NCI-H2029 (cell line): Measurements from ENCODE around the gene ARHGAP33.
"Not testable (repeated sequence)": the region's sequence is repeated elsewhere in the genome, so short reads cannot be mapped to it uniquely, and the experiment has no call there.

Source experiments
- DNase-seq: peaks from one replicate; lab custom pipeline; 2025; lab: John Stamatoyannopoulos, UW

The ARHGAP33 gene

GRCh38 chr19:35795564-35795963 lies 20.2 kb downstream of the ARHGAP33 start:
- not testable (repeated sequence) for DNase-seq

- no peak for DNase-seq
These were observed 21.5 kb downstream of the ARHGAP33 start for GRCh38 chr19:35796645-35797542.

- DNase-seq, result no peak
These were observed 22.3 kb downstream of the ARHGAP33 start for GRCh38 chr19:35797663-35798062.

GRCh38 chr19:35801828-35802227 lies 26.5 kb downstream of the ARHGAP33 start:
- no peak for DNase-seq

GRCh38 chr19:35805526-35806102 lies 30.2 kb downstream of the ARHGAP33 start:
- peak; percentile 87 for DNase-seq

GRCh38 chr19:35806597-35806996 lies 31.2 kb downstream of the ARHGAP33 start:
- DNase-seq, result no peak

- DNase-seq, result no peak
These were observed 32.3 kb downstream of the ARHGAP33 start for GRCh38 chr19:35807633-35808032.

- peak; percentile 8 for DNase-seq
These were observed 36.2 kb downstream of the ARHGAP33 start for GRCh38 chr19:35811317-35812219.

- DNase-seq, result no peak
These were observed 37.1 kb downstream of the ARHGAP33 start, which contains the start of gene PRODH2 for GRCh38 chr19:35812220-35813042. Gene PRODH2 (minus strand): TSS chr19:35812845. CDS start chr19:35812805, 40 bp downstream.

- DNase-seq, result no peak
These were observed 37.9 kb downstream of the ARHGAP33 start for GRCh38 chr19:35813043-35813890.

- DNase-seq, result no peak
These were observed 40.9 kb downstream of the ARHGAP33 start for GRCh38 chr19:35816262-35816661.

GRCh38 chr19:35816846-35817245 lies 41.5 kb downstream of the ARHGAP33 start:
- no peak for DNase-seq

GRCh38 chr19:35818445-35818844 lies 43.1 kb downstream of the ARHGAP33 start:
- no peak for DNase-seq

GRCh38 chr19:35822579-35822978 lies 47.2 kb downstream of the ARHGAP33 start:
- no peak for DNase-seq

- no peak for DNase-seq
These were observed 48.8 kb downstream of the ARHGAP33 start for GRCh38 chr19:35824150-35824549.

GRCh38 chr19:35828692-35829301 lies 53.4 kb downstream of the ARHGAP33 start:
- DNase-seq, result no peak

GRCh38 chr19:35830986-35831385 lies 55.6 kb downstream of the ARHGAP33 start:
- no peak for DNase-seq

GRCh38 chr19:35832054-35832453 lies 56.7 kb downstream of the ARHGAP33 start:
- DNase-seq, result no peak

GRCh38 chr19:35833972-35834371 lies 58.6 kb downstream of the ARHGAP33 start:
- DNase-seq, result no peak

- not testable (repeated sequence) for DNase-seq
These were observed 60.7 kb downstream of the ARHGAP33 start for GRCh38 chr19:35836096-35836495.
